ENCODE results near the gene DKK1.

Gene DKK1

GRCh38 chr10:52313933-52314821, at the start of gene DKK1:
Gene DKK1, plus strand, starts transcription at chr10:52314281. Its CDS starts 154 bp downstream, at chr10:52314435.
- no peak for DNase-seq (ENCODE audit: low read depth in 2 of 2)

GRCh38 chr10:52265131-52265926, 48.8 kb upstream of the DKK1 start:
- DNase-seq (ENCODE audit: low read depth in 2 of 2): no peak

GRCh38 chr10:52266858-52267257, 47.2 kb upstream of the DKK1 start:
- DNase-seq (ENCODE audit: low read depth in 2 of 2): no peak

GRCh38 chr10:52268790-52269189, 45.3 kb upstream of the DKK1 start:
- DNase-seq (ENCODE audit: low read depth in 2 of 2): no peak

GRCh38 chr10:52269233-52269632, 44.8 kb upstream of the DKK1 start:
- no peak for DNase-seq (ENCODE audit: low read depth in 2 of 2)

- no peak for DNase-seq (ENCODE audit: low read depth in 2 of 2)
These were observed 37.9 kb upstream of the DKK1 start for GRCh38 chr10:52276163-52276562.

- DNase-seq (ENCODE audit: low read depth in 2 of 2): no peak
These were observed 37.1 kb upstream of the DKK1 start for GRCh38 chr10:52276986-52277385.

GRCh38 chr10:52279546-52279945, 34.5 kb upstream of the DKK1 start:
- no peak for DNase-seq (ENCODE audit: low read depth in 2 of 2)

GRCh38 chr10:52280051-52280450, 34.0 kb upstream of the DKK1 start:
- DNase-seq (ENCODE audit: low read depth in 2 of 2): no peak

- no peak for DNase-seq (ENCODE audit: low read depth in 2 of 2)
These were observed 30.9 kb upstream of the DKK1 start for GRCh38 chr10:52283174-52283573.

GRCh38 chr10:52284416-52285013, 29.6 kb upstream of the DKK1 start:
- no peak for DNase-seq (ENCODE audit: low read depth in 2 of 2)

- no peak for DNase-seq (ENCODE audit: low read depth in 2 of 2)
These were observed 26.2 kb upstream of the DKK1 start for GRCh38 chr10:52287866-52288265.

- DNase-seq (ENCODE audit: low read depth in 2 of 2): no peak
These were observed 16.3 kb upstream of the DKK1 start for GRCh38 chr10:52297747-52298146.

- no peak for DNase-seq (ENCODE audit: low read depth in 2 of 2)
These were observed 13.3 kb upstream of the DKK1 start for GRCh38 chr10:52300599-52301277.

GRCh38 chr10:52308251-52309031, 5.6 kb upstream of the DKK1 start:
- no peak for DNase-seq (ENCODE audit: low read depth in 2 of 2)

GRCh38 chr10:52312942-52313255, 1.2 kb upstream of the DKK1 start:
- no peak for DNase-seq (ENCODE audit: low read depth in 2 of 2)

- DNase-seq (ENCODE audit: low read depth in 2 of 2): no peak
These were observed 687 bp upstream of the DKK1 start for GRCh38 chr10:52313256-52313932.

GRCh38 chr10:52314822-52315552, 906 bp downstream of the DKK1 start:
- DNase-seq (ENCODE audit: low read depth in 2 of 2): no peak

GRCh38 chr10:52316001-52316400, 1.9 kb downstream of the DKK1 start:
- no peak for DNase-seq (ENCODE audit: low read depth in 2 of 2)

- DNase-seq (ENCODE audit: low read depth in 2 of 2): no peak
These were observed 2.4 kb downstream of the DKK1 start for GRCh38 chr10:52316500-52316899.

All from stimulated activated CD8-positive, alpha-beta memory T cell treated with anti-CD3 and anti-CD28 coated beads, Interleukin-15, amount 100 ng/mL, for 4 hours (primary cell).